NCI-H1436 (cell line): Measurements from ENCODE around the gene TAMM41.
"Not testable (repeated sequence)": the region's sequence is repeated elsewhere in the genome, so short reads cannot be mapped to it uniquely, and the experiment has no call there.

Experiments used
- DNase-seq: peaks from one replicate; lab custom pipeline; 2025; lab: John Stamatoyannopoulos, UW

Gene TAMM41

GRCh38 chr3:11814663-11815062 is 32.0 kb downstream of the TAMM41 start:
- no peak for DNase-seq

- DNase-seq = no peak
Observed at GRCh38 chr3:11810276-11810675, 36.4 kb downstream of the TAMM41 start.

GRCh38 chr3:11808231-11808630 is 38.5 kb downstream of the TAMM41 start:
- DNase-seq = no peak

- DNase-seq = no peak
Observed at GRCh38 chr3:11807686-11808085, 39.0 kb downstream of the TAMM41 start.

GRCh38 chr3:11805716-11806115 is 41.0 kb downstream of the TAMM41 start:
- no peak for DNase-seq

GRCh38 chr3:11803977-11804892 is 42.5 kb downstream of the TAMM41 start:
- DNase-seq = peak; percentile 1

- DNase-seq = no peak
Observed at GRCh38 chr3:11799791-11800190, 46.9 kb downstream of the TAMM41 start.

GRCh38 chr3:11794927-11795326 is 51.8 kb downstream of the TAMM41 start:
- no peak for DNase-seq

GRCh38 chr3:11791339-11792200 is 55.1 kb downstream of the TAMM41 start:
- no peak for DNase-seq

- no peak for DNase-seq
Observed at GRCh38 chr3:11789412-11789811, 57.3 kb downstream of the TAMM41 start.

- DNase-seq = no peak
Observed at GRCh38 chr3:11784971-11785377, 61.7 kb downstream of the TAMM41 start.

GRCh38 chr3:11780341-11780740 is 66.3 kb downstream of the TAMM41 start:
- DNase-seq = no peak

- DNase-seq = no peak
Observed at GRCh38 chr3:11779626-11780025, 67.1 kb downstream of the TAMM41 start.

- DNase-seq = no peak
Observed at GRCh38 chr3:11778248-11778647, 68.4 kb downstream of the TAMM41 start.

GRCh38 chr3:11776346-11776745 is 70.3 kb downstream of the TAMM41 start:
- peak; percentile 29 for DNase-seq

- DNase-seq = no peak
Observed at GRCh38 chr3:11775493-11775892, 71.2 kb downstream of the TAMM41 start.

- DNase-seq = no peak
Observed at GRCh38 chr3:11774296-11774877, 72.3 kb downstream of the TAMM41 start.

GRCh38 chr3:11771931-11772330 is 74.8 kb downstream of the TAMM41 start:
- not testable (repeated sequence) for DNase-seq

- DNase-seq = peak; percentile 68
Observed at GRCh38 chr3:11770477-11771391, 76.0 kb downstream of the TAMM41 start.

- DNase-seq = no peak
Observed at GRCh38 chr3:11769704-11770476, 76.8 kb downstream of the TAMM41 start.

- DNase-seq = no peak
Observed at GRCh38 chr3:11768604-11769003, 78.1 kb downstream of the TAMM41 start.
